ENCODE results near the gene SCAMP2. TPM values are rescaled to one million over a fixed set of nuclear protein-coding genes. Genes with fewer than 3 reads are reported as not detected.
A peak's percentile ranks its signal among the peaks of the same experiment; 100 is the strongest.

SCAMP2 gene
- polyA plus RNA-seq, 3 donors = 124 to 158 (median 124) TPM

DNA sequence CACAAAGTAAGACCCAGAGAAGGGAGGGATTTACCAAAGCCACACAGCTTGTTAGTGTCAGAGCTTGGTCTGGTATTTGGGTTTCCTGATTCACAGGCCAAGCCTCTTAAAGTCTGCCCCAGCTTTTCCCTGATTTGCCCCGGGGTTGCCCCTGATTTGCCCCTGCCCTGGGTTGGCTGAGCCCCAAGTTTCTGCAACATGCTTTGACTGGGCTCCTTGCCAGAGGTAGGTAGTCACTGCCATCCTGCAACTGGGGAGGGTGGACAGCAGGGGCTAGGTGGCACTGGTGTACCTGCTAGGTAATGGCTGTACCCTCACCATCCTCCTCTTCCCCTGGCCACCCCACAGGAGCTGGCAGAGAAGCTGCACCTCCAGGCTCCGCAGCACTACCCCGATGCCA is 19.1 kb upstream of the SCAMP2 start:
- 67% methylated on average over 2 of the region's 3 CpGs for WGBS (ENCODE audit: insufficient coverage)
- no peaks in the 10 kb centered on the region for H3K9me3 Mint-ChIP-seq
- H3K36me3 ChIP-seq (replicated peaks in 1 of 2; ENCODE audit: control insufficient read depth in 1 of 2, insufficient read depth in 2 of 2, low read length in 2 of 2) = peaks cover 18 to 25% of the 10 kb centered on the region in 2 donors
- no peak overlapping the region for H3K4me3 Mint-ChIP-seq
- no peak overlapping the region for H3K4me3 ChIP-seq (replicated peaks in 1 of 3; ENCODE audit: low read depth in 2 of 3, low read length in 3 of 3)
- no peak overlapping the region for H3K4me2 ChIP-seq (replicated peaks; ENCODE audit: extremely low read depth, low read length, poor library complexity, severe bottlenecking)
- no peak overlapping the region for H2AFZ ChIP-seq (ENCODE audit: insufficient read depth, low read depth, low read length, poor library complexity, severe bottlenecking)
- H3K9me3 ChIP-seq (replicated peaks in 1 of 2; ENCODE audit: control insufficient read depth in 1 of 2, insufficient read depth in 1 of 2, low read length in 2 of 2) = no peaks in the 10 kb centered on the region
- H3K27ac Mint-ChIP-seq = peak overlapping the region in 1 of 7 donors; percentile 28
- peaks cover 0 to 1% (median 0%) of the 10 kb centered on the region in 3 donors for H3K27me3 Mint-ChIP-seq (ENCODE audit: low read depth in 3 of 3)
- H3K27ac ChIP-seq (ENCODE audit: low read depth in 1 of 2, low read length in 2 of 2) = no peak overlapping the region
- peaks cover 6% of the 10 kb centered on the region for H3K79me2 ChIP-seq (ENCODE audit: insufficient read depth, low read length)
- DNase-seq = no peak
- intact Hi-C loops (cut with micrococcal nuclease) = no loop called here
- peaks cover 18 to 25% of the 10 kb centered on the region in 2 donors for H3K36me3 Mint-ChIP-seq
- peaks cover 30% of the 10 kb centered on the region for H3K4me1 Mint-ChIP-seq
- peaks cover 18 to 23% of the 10 kb centered on the region in 2 donors for H3K4me1 ChIP-seq (ENCODE audit: control insufficient read depth in 1 of 2, insufficient read depth in 2 of 2, low read length in 2 of 2)
- TF ChIP-seq, protein P1, sequence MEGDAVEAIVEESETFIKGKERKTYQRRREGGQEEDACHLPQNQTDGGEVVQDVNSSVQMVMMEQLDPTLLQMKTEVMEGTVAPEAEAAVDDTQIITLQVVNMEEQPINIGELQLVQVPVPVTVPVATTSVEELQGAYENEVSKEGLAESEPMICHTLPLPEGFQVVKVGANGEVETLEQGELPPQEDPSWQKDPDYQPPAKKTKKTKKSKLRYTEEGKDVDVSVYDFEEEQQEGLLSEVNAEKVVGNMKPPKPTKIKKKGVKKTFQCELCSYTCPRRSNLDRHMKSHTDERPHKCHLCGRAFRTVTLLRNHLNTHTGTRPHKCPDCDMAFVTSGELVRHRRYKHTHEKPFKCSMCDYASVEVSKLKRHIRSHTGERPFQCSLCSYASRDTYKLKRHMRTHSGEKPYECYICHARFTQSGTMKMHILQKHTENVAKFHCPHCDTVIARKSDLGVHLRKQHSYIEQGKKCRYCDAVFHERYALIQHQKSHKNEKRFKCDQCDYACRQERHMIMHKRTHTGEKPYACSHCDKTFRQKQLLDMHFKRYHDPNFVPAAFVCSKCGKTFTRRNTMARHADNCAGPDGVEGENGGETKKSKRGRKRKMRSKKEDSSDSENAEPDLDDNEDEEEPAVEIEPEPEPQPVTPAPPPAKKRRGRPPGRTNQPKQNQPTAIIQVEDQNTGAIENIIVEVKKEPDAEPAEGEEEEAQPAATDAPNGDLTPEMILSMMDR (IDR thresholded peaks at IDR 0.05) = no peak
- H4K20me1 ChIP-seq (ENCODE audit: insufficient read depth, low read length) = no peaks in the 10 kb centered on the region
- no peaks in the 10 kb centered on the region for H3K27me3 ChIP-seq (ENCODE audit: control insufficient read depth in 2 of 2, insufficient read depth in 2 of 2, low read length in 2 of 2)
- no peak overlapping the region for H3K9ac ChIP-seq (ENCODE audit: insufficient read depth, low read length, poor library complexity, severe bottlenecking)

DNA sequence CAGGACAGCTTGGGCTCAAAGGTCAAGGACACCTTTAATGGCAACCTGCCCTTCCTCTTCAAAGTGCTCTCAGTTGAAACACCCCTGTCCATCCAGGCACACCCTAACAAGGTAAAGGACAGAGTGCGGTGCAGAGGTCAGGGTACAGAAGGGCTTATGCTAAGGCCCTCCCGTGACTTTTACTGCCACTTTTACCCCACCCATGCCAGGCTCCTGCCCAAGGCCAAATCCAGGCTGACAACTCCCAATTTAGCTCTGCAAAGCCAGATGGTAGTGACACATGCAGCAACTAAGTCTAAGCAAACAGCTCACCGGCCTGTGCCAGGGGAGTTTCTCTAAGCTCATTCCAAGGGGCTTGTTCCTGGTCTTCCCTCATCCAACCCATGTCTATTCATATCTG is 18.3 kb upstream of the SCAMP2 start:
- Histone ChIP-seq H3K79me2 (ENCODE audit: insufficient read depth, low read length) (peaks cover 6% of the 10 kb centered on the region), H3K9ac (ENCODE audit: insufficient read depth, low read length, poor library complexity, severe bottlenecking) (no peak overlapping the region), H3K4me1 (ENCODE audit: control insufficient read depth in 1 of 2, insufficient read depth in 2 of 2, low read length in 2 of 2) (peaks cover 21 to 26% of the 10 kb centered on the region in 2 donors), H4K20me1 (ENCODE audit: insufficient read depth, low read length) (no peaks in the 10 kb centered on the region), H3K9me3 (replicated peaks in 1 of 2; ENCODE audit: control insufficient read depth in 1 of 2, insufficient read depth in 1 of 2, low read length in 2 of 2) (no peaks in the 10 kb centered on the region), H3K4me3 (replicated peaks in 1 of 3; ENCODE audit: low read depth in 2 of 3, low read length in 3 of 3) (no peak overlapping the region), H3K4me2 (replicated peaks; ENCODE audit: extremely low read depth, low read length, poor library complexity, severe bottlenecking) (no peak overlapping the region), H2AFZ (ENCODE audit: insufficient read depth, low read depth, low read length, poor library complexity, severe bottlenecking) (no peak overlapping the region), H3K36me3 (replicated peaks in 1 of 2; ENCODE audit: control insufficient read depth in 1 of 2, insufficient read depth in 2 of 2, low read length in 2 of 2) (peaks cover 16 to 17% of the 10 kb centered on the region in 2 donors), H3K27ac (ENCODE audit: low read depth in 1 of 2, low read length in 2 of 2) (no peak overlapping the region), H3K27me3 (ENCODE audit: control insufficient read depth in 2 of 2, insufficient read depth in 2 of 2, low read length in 2 of 2) (no peaks in the 10 kb centered on the region)
- WGBS (ENCODE audit: insufficient coverage) = no CpG with 5 or more reads among the region's 3 CpGs
- Mint-ChIP-seq H3K27me3 (ENCODE audit: low read depth in 3 of 3) (peaks cover 0 to 1% (median 0%) of the 10 kb centered on the region in 3 donors), H3K4me3 (no peak overlapping the region), H3K27ac (peak overlapping the region in 1 of 7 donors; percentile 52), H3K9me3 (no peaks in the 10 kb centered on the region), H3K4me1 (peaks cover 32% of the 10 kb centered on the region), H3K36me3 (peaks cover 15 to 24% of the 10 kb centered on the region in 2 donors)
- TF ChIP-seq, protein P1 (IDR thresholded peaks at IDR 0.05) = no peak
- DNase-seq = no peak
- intact Hi-C loops (cut with micrococcal nuclease) = no loop called here

Data from CD14-positive monocyte (primary cell).